NCI-H2029 treated with DMSO at 0.1 percent for 48 hours (cell line): ENCODE data around the gene TGFA.

Source experiments
- DNase-seq: peaks from one replicate; lab custom pipeline; 2025; lab: John Stamatoyannopoulos, UW

Gene TGFA

GRCh38 chr2:70523996-70524965, 29.3 kb downstream of the TGFA start:
- no peak for DNase-seq

- no peak for DNase-seq
Observed at GRCh38 chr2:70523672-70523995, 30.0 kb downstream of the TGFA start.

GRCh38 chr2:70522627-70523026, 31.0 kb downstream of the TGFA start:
- DNase-seq: no peak

DNA sequence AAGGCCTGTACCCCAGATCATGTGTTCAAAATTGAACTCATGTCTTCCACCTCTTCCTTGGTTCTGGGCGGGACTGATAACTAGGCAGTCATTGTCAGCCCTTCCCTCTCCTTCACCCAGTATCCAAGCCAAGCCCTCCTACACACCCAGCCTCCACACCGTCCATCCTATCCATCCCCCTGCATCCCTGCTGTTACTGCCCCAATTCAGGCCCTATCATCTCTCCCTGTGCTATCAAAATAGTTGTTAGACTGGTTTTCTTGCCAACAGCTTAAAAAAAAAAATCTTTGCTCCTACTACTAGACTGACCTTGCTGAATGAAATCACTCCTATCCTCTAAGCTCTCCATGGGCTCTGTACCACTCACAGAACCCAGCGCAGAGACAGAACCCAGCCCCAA, 32.8 kb downstream of the TGFA start:
- DNase-seq: no peak

- no peak for DNase-seq
Observed at GRCh38 chr2:70519453-70519852, 34.2 kb downstream of the TGFA start.

DNA sequence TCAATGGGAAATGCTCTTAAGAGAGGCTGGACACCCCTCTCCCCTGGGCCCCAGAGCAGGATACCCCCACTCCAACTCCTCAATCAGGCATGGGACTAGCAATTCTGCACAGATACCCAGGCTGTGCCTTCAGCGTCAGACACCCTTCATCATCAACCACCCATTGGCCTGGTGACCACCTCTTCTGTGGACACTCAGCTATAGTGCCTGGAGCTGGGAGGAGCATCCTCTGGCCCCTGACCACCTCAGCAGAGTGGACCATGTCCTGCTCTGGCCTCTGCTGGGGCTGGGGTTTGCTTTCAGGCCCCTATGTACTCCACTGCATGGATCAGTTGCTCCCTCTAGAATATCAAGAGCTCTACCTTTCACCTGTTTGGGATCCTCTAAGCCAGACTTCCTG, 35.1 kb downstream of the TGFA start:
- DNase-seq: no peak

DNA sequence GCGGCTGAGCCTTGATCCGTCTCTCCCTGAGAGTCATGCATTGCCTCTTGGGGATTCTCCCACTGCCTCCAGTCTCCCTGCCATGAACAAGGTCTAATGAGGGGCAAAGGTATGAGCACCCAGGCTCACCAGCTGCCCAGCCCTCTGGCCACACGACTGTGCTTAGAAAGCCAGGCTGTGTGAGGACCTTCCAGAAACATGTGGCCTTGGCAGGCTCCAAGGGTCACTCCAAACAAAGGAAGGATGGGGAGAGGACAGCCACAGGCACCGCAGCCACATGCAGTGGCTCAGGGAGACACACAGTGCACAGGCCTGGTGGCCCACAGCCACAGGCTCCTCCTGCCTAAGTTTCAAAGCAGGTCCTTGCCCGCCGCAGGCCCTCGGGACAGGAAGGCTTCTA, 35.8 kb downstream of the TGFA start:
- DNase-seq: no peak

GRCh38 chr2:70516596-70516995, 37.0 kb downstream of the TGFA start:
- DNase-seq: no peak

DNA sequence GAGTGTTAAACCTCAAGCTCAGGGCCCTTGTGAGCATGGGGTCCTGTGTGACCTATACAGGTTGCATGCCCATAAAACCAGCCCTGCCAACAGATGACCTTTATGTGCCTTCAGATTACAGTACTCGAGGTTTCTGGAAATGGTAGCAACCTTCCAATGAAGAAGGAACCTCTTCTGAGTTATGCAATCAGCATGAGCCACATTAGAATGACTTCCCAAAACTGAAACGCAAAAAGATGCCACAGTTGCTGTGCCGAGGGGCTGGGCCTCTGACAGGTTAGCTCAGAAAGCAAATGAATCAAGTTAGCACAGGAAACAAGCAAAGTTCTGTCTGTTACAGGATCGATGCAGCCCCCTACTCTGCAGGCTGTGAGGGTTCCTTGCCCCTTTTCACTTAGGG, 37.7 kb downstream of the TGFA start:
- no peak for DNase-seq

DNA sequence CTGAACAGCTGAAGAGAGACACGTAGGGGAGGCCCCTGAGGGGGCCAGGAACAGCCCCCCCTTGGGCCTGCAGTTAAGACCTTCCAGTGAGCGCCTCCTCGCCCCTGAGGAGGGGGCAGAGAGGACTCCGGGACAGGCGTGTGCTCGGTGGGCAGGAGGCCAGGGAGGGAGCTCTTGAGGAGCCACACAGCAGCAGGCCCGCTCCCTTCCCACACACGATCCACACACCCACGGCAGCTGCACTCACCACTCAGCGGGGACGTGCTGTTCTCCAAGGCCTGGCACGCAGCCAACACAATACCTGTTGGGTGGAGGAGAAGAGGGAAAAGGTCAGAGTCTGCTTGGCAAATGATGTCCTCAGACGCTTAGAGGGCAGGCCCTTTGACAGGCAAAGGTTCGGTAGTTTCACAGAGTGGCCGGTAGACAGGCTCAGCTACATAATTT, 39.0 kb downstream of the TGFA start:
- DNase-seq: peak; percentile 77

DNA sequence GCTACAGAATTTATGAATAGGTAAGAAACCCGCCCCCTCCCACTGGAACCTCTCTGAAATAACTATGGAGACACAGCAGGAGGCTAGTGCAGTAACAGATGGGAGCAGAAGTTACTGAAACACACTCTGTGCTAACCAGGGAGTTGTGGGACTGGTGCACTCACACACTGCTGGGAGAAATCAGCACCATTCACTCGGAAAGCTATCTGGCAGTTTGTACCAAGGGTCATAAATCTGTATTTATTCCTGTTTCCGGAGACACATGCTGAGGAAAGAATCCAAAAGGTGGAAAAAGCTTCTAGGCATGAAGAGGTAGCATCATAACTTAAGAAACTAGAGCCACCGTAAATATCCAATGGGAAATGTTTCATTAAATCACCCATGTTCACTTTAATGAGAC, 39.9 kb downstream of the TGFA start:
- no peak for DNase-seq

DNA sequence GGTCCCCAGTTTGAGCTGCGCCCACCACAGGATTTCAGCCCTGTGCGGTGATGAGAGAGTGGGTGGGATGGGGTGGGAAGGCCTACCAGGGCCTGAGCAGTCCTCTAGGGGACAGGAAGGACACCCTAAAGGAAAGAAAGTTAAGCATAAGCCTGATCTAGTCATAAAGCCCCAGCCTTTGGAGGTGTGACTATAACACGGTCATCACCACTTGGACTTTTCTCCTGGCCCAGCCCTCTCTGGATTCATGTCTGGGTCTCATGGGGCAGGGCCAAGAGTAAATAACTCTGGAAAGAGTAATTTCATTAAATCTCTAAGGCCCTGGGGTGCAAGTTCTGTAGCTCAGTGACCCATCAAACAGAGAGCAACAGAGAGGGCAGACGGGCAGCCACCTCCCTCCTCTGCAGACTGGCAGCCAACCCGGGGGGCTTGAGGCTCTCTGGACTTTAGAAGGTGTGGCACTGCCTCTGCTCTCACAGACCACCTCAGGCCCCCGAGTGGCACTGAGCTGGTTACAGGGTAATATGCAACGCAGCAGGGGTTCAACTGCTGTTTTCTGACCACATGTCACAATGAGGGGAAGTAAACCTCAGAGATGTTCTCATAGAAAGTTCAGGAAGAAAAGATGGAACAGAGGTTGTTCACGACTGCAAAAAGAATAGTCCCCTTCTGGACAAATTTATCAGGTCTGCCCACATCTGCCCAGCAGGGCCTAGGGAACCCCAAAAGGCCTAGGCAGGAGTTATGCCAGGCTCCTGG, 41.5 kb downstream of the TGFA start:
- no peak for DNase-seq

DNA sequence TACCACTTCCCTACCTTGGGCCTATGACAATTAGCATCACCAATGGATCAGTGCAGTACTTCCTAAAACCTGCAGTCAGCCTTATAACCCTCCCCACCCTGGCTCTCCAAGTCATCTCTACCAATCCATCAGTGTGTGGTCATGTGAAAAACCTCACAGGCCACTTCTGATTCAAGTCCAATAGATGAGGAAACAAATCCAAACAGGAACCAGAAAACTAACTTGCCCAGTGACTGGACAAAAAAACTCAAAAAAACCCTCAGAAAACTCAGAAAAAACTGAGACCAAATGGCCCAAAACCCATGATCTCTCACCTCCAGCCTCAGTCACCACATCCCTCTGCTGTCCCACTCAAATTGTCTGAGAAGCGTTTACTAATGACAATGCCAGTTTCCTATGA, 43.3 kb downstream of the TGFA start:
- DNase-seq: no peak

- no peak for DNase-seq
Observed at GRCh38 chr2:70509565-70509964, 44.1 kb downstream of the TGFA start.

- no peak for DNase-seq
Observed at GRCh38 chr2:70508711-70509462, 44.7 kb downstream of the TGFA start.

GRCh38 chr2:70505613-70506391, 47.8 kb downstream of the TGFA start:
- DNase-seq: no peak

DNA sequence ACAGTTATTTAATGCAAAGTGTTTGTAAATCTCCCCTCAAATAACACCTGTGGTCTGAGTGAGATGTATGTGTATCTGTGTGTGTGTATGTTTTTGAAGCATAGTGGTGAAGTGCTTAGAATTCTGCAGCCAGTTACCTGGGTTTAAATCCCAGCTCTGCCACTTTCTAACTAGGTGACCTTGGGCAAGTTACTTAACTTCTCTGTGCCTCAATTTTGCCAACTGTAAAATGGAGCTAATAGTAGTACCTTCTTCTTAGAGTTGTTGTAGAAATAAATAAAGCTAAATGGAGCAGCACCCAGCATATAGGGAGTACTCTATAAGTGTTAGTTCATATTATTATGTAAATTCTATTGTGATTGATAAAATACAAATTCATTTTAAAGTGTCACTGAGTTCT, 48.9 kb downstream of the TGFA start:
- no peak for DNase-seq

DNA sequence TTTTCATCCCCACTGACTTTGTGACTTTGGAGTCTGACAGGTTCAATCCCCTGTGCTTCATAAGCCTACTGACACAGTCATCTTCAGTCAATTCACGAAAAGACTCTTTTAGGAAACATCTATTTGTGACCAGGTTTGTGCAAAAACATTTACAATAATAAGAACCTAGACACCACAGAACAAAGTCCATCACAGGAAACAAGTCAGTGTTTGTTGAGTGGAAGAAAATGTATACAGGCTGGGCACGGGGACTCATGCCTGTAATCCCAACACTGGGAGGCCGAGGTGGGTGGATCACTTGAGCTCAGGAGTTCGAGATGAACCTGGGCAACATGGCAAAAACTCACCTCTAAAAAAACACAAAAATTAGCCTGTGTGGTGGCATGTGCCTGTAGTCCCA, 49.7 kb downstream of the TGFA start:
- DNase-seq: no peak

GRCh38 chr2:70501728-70502127, 51.9 kb downstream of the TGFA start:
- DNase-seq: no peak

- DNase-seq: no peak
Observed at GRCh38 chr2:70501215-70501614, 52.4 kb downstream of the TGFA start.

- DNase-seq: no peak
Observed at GRCh38 chr2:70499253-70499652, 54.4 kb downstream of the TGFA start.

DNA sequence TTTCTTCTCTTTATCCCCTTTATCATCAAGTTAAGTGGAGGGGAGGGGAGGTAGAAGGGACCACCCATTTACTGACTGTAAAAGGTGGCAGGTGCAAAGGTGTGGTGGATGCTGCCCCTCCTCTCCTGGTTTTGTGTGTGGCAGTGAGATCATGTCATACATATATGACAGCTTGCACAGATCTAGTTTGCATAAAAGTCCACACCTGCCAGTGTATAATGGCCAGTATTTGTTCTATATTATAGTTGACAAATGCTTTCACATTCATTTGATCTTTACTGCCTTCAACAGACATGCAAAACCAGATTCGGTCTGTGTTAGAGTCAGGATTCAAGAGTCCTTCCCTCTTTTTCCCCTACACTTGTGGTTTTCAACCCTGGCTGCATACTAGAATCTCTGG, 55.1 kb downstream of the TGFA start:
- no peak for DNase-seq
